Measurements from ENCODE around the gene ROBO3. TPM values are rescaled to one million over a fixed set of nuclear protein-coding genes. Genes with fewer than 3 reads are reported as not detected.

Gene ROBO3
- total RNA-seq, 1 donor from 2014 or later: 40.0 TPM

- no peaks in the 10 kb centered on the region for H3K9me3 Mint-ChIP-seq (ENCODE audit: unreplicated experiment)
- H3K4me3 Mint-ChIP-seq (ENCODE audit: unreplicated experiment): no peak overlapping the region
- no peak for TF ChIP-seq CTCF (IDR thresholded peaks at IDR 0.05; ENCODE audit: unreplicated experiment)
- peaks cover 6% of the 10 kb centered on the region for H3K36me3 Mint-ChIP-seq (ENCODE audit: low read depth, unreplicated experiment)
- H3K27ac Mint-ChIP-seq (ENCODE audit: unreplicated experiment): no peak overlapping the region
- no peak for DNase-seq (ENCODE audit: low spot score)
- H3K27me3 Mint-ChIP-seq (ENCODE audit: unreplicated experiment): peaks cover 25% of the 10 kb centered on the region
- H3K4me1 Mint-ChIP-seq (ENCODE audit: unreplicated experiment): peaks cover 80% of the 10 kb centered on the region
These were observed 15.0 kb downstream of the ROBO3 start for GRCh38 chr11:124880290-124880611.

- Mint-ChIP-seq H3K9me3 (ENCODE audit: unreplicated experiment) (no peaks in the 10 kb centered on the region), H3K27me3 (ENCODE audit: unreplicated experiment) (peaks cover 22% of the 10 kb centered on the region), H3K4me1 (ENCODE audit: unreplicated experiment) (peaks cover 81% of the 10 kb centered on the region), H3K36me3 (ENCODE audit: low read depth, unreplicated experiment) (peaks cover 10% of the 10 kb centered on the region), H3K4me3 (ENCODE audit: unreplicated experiment) (no peak overlapping the region), H3K27ac (ENCODE audit: unreplicated experiment) (no peak overlapping the region)
- TF ChIP-seq CTCF (IDR thresholded peaks at IDR 0.05; ENCODE audit: unreplicated experiment): no peak
- DNase-seq (ENCODE audit: low spot score): no peak
These were observed 15.7 kb downstream of the ROBO3 start for GRCh38 chr11:124880958-124881357.

DNA sequence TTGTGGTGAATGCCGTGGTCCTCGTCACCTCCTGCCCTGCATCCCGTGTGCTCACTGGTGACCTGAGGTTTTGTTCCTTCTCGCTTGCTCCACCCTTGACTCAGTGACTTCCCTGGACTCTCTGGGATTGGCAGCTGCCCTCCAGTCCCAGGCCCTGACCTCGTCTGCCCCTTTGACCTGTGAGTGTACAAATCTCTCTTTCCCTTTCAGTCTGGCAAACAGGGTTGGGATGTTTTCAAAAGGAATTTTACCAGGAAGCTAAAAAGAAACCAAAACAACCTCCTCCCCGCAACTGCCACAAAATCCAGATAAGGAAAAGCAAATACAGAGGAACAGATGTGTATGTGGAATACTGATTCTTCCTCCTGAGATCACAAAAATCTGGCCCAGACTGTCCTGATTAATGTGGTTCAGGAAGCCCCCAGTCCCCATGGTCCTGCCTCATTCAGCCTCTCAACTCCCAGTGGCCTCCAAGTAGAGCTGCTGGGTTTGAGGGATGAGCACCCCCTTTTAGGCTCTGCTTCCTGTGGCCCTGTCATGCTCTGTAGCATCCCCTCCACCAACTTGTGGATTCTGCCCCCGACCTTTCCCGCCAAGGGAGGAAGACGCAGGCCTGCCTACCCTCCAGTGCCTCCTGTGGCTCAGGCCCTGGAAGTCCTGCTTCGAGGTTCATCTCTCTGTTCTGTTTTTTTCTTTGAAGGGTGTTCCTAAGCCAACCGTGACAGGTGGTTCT lies 17.3 kb downstream of the ROBO3 start:
- TF ChIP-seq CTCF (IDR thresholded peaks at IDR 0.05; ENCODE audit: unreplicated experiment): no peak
- Mint-ChIP-seq H3K4me1 (ENCODE audit: unreplicated experiment) (peaks cover 70% of the 10 kb centered on the region), H3K27me3 (ENCODE audit: unreplicated experiment) (peaks cover 18% of the 10 kb centered on the region), H3K9me3 (ENCODE audit: unreplicated experiment) (no peaks in the 10 kb centered on the region), H3K36me3 (ENCODE audit: low read depth, unreplicated experiment) (peaks cover 13% of the 10 kb centered on the region), H3K27ac (ENCODE audit: unreplicated experiment) (peak overlapping the region; percentile 68), H3K4me3 (ENCODE audit: unreplicated experiment) (no peak overlapping the region)
- DNase-seq (ENCODE audit: low spot score): no peak

DNA sequence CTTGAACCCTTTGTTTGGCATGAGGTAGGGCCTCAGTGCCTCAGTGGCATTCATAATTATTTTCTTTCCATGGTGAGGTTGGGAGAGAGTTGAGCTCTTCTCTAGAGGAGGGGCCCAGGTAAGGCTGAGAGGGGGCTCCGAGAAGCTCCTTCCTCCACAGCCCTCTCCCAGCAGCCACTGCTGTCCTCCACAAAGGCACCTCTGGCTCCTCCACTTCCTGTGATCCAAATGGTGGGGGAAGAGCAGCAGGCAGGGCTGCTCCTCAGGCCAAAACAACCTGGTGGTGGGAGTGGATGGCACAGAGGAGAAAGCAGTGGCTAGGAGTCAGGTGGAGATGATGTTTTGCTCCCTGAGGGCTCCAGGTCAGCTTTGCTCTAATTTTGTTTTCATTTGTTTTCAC lies 19.1 kb downstream of the ROBO3 start:
- Mint-ChIP-seq H3K4me3 (ENCODE audit: unreplicated experiment) (peak overlapping the region; percentile 11), H3K36me3 (ENCODE audit: low read depth, unreplicated experiment) (peaks cover 22% of the 10 kb centered on the region), H3K9me3 (ENCODE audit: unreplicated experiment) (no peaks in the 10 kb centered on the region), H3K27ac (ENCODE audit: unreplicated experiment) (no peak overlapping the region), H3K27me3 (ENCODE audit: unreplicated experiment) (peaks cover 10% of the 10 kb centered on the region), H3K4me1 (ENCODE audit: unreplicated experiment) (peaks cover 56% of the 10 kb centered on the region)
- no peak for TF ChIP-seq CTCF (IDR thresholded peaks at IDR 0.05; ENCODE audit: unreplicated experiment)
- no peak for DNase-seq (ENCODE audit: low spot score)

DNA sequence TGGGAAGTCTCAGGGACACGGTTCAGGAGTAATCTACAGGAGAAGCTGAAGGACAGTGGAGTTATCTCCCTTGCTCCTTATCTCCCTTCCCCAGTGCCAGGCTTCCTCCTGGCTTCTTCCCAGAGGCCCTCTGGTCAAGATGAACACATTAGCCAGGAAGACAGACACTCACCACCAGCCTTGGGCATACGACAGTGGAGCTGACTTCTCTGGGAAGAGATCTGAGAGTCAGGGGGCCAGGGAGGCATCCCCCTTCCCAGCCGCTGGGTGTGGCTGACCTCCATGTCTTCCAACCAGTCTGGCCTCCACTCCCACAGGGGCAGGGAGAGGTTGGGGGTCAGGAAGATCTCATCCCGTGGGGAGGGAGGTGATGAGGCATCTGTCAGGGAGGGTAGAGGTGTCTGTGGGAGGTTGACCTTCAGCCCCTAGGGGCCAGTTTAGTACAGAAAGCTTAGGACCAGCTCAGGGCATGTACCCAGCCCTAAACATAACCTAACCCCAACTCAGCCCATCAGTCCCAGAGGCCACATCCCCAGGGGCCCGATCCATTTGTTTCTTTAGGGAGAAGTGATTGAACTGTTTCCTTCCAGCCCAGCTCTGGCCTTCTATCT lies 19.7 kb downstream of the ROBO3 start:
- Mint-ChIP-seq H3K4me1 (ENCODE audit: unreplicated experiment) (peaks cover 58% of the 10 kb centered on the region), H3K9me3 (ENCODE audit: unreplicated experiment) (no peaks in the 10 kb centered on the region), H3K4me3 (ENCODE audit: unreplicated experiment) (no peak overlapping the region), H3K27ac (ENCODE audit: unreplicated experiment) (no peak overlapping the region), H3K36me3 (ENCODE audit: low read depth, unreplicated experiment) (peaks cover 26% of the 10 kb centered on the region), H3K27me3 (ENCODE audit: unreplicated experiment) (peaks cover 9% of the 10 kb centered on the region)
- TF ChIP-seq CTCF (IDR thresholded peaks at IDR 0.05; ENCODE audit: unreplicated experiment): no peak
- no peak for DNase-seq (ENCODE audit: low spot score)
